Measurements from ENCODE around the gene GNAS. TPM values are rescaled to one million over a fixed set of nuclear protein-coding genes. Genes with fewer than 3 reads are reported as not detected.

The GNAS gene
- polyA plus RNA-seq, 5 donors: 1,613 to 2,188 (median 1,845) TPM

Other genes starting within 250 kb of the GNAS start
- gene STX16, start 201.4 kb upstream of the GNAS start, polyA plus RNA-seq (ENCODE audit: insufficient read depth in 1 of 5, insufficient read length in 5 of 5, low replicate concordance in 1 of 5): 100 to 1,000 TPM in 1 of 5 donors, 10 to 100 TPM in 4; 71.7 to 106 (median 93.1) TPM
- 10 to 100 TPM; 26.0 to 41.7 (median 36.8) TPM for gene NPEPL1, start 159.9 kb upstream of the GNAS start, polyA plus RNA-seq (ENCODE audit: insufficient read depth in 1 of 5, insufficient read length in 5 of 5, low replicate concordance in 1 of 5)
- under 1 TPM; 0.55 to 0.89 (median 0.82) TPM for gene GNAS-AS1, start 1.8 kb upstream of the GNAS start, polyA plus RNA-seq (ENCODE audit: insufficient read depth in 1 of 5, insufficient read length in 5 of 5, low replicate concordance in 1 of 5)
- gene NELFCD, start 128.5 kb downstream of the GNAS start, polyA plus RNA-seq (ENCODE audit: insufficient read depth in 1 of 5, insufficient read length in 5 of 5, low replicate concordance in 1 of 5): 100 to 1,000 TPM; 102 to 120 (median 109) TPM
- gene CTSZ, start 154.5 kb downstream of the GNAS start, polyA plus RNA-seq (ENCODE audit: insufficient read depth in 1 of 5, insufficient read length in 5 of 5, low replicate concordance in 1 of 5): 100 to 1,000 TPM in 3 of 5 donors, 10 to 100 TPM in 2; 88.8 to 112 (median 111) TPM
- gene TUBB1, start 166.7 kb downstream of the GNAS start, polyA plus RNA-seq (ENCODE audit: insufficient read depth in 1 of 5, insufficient read length in 5 of 5, low replicate concordance in 1 of 5): 1 to 10 TPM; 3.1 to 5.7 (median 4.4) TPM
- gene ATP5F1E, start 179.6 kb downstream of the GNAS start, polyA plus RNA-seq (ENCODE audit: insufficient read depth in 1 of 5, insufficient read length in 5 of 5, low replicate concordance in 1 of 5): 100 to 1,000 TPM; 156 to 213 (median 203) TPM
- gene PRELID3B, start 190.1 kb downstream of the GNAS start, polyA plus RNA-seq (ENCODE audit: insufficient read depth in 1 of 5, insufficient read length in 5 of 5, low replicate concordance in 1 of 5): 10 to 100 TPM; 46.3 to 66.9 (median 55.5) TPM

Data from right lung (tissue), 5 donors.